ENCODE results near the gene ZFAND3.

DNA sequence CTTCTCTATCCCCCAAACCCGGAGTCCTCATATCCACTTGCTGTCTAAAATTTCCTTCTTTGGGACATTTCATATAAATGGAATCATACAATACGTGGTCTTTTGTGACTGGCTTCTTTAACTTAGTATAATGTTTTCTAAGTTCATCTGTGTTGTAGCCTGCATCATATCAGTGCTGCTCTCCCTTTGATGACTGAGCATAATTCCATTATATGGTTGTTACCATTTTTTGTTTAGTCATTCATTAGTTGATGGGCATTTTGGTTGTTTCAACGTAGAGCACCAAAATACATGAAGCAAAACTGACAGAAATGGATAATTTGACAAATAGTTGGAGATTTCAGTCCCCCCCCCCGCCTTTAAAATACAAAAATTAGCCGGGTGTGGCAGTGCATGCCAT lies 71.5 kb downstream of the ZFAND3 start:
- TF ChIP-seq, protein P1, sequence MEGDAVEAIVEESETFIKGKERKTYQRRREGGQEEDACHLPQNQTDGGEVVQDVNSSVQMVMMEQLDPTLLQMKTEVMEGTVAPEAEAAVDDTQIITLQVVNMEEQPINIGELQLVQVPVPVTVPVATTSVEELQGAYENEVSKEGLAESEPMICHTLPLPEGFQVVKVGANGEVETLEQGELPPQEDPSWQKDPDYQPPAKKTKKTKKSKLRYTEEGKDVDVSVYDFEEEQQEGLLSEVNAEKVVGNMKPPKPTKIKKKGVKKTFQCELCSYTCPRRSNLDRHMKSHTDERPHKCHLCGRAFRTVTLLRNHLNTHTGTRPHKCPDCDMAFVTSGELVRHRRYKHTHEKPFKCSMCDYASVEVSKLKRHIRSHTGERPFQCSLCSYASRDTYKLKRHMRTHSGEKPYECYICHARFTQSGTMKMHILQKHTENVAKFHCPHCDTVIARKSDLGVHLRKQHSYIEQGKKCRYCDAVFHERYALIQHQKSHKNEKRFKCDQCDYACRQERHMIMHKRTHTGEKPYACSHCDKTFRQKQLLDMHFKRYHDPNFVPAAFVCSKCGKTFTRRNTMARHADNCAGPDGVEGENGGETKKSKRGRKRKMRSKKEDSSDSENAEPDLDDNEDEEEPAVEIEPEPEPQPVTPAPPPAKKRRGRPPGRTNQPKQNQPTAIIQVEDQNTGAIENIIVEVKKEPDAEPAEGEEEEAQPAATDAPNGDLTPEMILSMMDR (IDR thresholded peaks at IDR 0.05; ENCODE audit: insufficient read depth, low read depth, low read length): no peak
- TF ChIP-seq EZH2 (IDR thresholded peaks at IDR 0.05; ENCODE audit: insufficient read depth, low read length): no peak

Data from astrocyte (in vitro differentiated cells and primary cell).